PC-9 (cell line): ENCODE data around the gene GRIFIN.

Source experiments
- EZH2 ChIP-seq: fragments of 200-600 bp; sonication (generic); IDR thresholded peaks from 2 replicates; pipeline ENCODE4 v1.8.0; 2017; ENCODE audit warnings: antibody characterized with exemption, low read depth
- TF ChIP-seq, protein P1 (sequence below): fragments of 200-600 bp; sonication (generic); conservative IDR thresholded peaks from 2 replicates; pipeline ENCODE4 v1.6.1; 2017; ENCODE audit warnings: mixed run types, antibody characterized with exemption, mild to moderate bottlenecking, moderate library complexity

DNA sequence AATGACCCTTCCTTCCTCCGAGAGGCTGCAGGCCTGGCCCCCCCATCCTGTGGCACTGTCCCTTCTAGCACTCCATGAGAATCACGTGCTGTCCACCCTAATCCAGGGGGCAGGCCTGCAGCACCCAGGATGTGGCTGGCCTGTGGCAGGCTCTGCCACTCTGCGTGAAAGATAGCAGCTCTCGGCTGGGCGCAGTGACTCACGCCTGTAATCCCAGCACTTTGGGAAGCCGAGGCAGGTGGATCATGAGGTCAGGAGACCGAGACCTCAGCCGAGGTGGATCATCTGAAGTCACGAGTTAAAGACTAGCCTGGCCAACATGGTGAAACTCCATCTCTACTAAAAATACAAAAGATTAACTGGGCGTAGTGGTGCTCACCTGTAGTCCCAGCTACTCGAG is 24.5 kb upstream of the GRIFIN start:
- TF ChIP-seq, protein P1, sequence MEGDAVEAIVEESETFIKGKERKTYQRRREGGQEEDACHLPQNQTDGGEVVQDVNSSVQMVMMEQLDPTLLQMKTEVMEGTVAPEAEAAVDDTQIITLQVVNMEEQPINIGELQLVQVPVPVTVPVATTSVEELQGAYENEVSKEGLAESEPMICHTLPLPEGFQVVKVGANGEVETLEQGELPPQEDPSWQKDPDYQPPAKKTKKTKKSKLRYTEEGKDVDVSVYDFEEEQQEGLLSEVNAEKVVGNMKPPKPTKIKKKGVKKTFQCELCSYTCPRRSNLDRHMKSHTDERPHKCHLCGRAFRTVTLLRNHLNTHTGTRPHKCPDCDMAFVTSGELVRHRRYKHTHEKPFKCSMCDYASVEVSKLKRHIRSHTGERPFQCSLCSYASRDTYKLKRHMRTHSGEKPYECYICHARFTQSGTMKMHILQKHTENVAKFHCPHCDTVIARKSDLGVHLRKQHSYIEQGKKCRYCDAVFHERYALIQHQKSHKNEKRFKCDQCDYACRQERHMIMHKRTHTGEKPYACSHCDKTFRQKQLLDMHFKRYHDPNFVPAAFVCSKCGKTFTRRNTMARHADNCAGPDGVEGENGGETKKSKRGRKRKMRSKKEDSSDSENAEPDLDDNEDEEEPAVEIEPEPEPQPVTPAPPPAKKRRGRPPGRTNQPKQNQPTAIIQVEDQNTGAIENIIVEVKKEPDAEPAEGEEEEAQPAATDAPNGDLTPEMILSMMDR = no peak
- TF ChIP-seq EZH2 = no peak
